ENCODE measurements around the gene GRIK2. TPM values are rescaled to one million over a fixed set of nuclear protein-coding genes. Genes with fewer than 3 reads are reported as not detected.

Gene GRIK2
- total and polyA plus RNA-seq, 11 donors = 0.33 to 7.0 (median 3.9) TPM

DNA sequence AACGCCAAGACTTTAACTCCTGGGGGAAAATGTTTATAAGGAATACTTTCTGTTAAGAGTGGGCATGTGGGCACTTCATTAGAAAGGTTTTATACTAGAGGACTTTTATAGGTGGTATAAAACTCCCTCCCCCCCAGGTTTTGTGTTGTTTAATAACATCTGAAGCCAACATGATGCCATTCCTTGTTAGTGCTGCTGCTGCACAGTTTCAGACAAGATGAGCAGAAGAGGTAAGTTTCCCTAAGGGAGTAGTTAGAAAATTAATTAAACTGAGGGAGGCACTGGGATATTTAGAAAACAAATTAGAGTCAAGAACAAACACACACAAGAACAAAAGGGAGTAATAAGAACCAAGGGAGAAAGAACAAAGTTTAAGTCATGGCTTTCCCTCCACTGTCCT, 362.4 kb downstream of the GRIK2 start:
- TF ChIP-seq POLR2A (IDR thresholded peaks at IDR 0.05) = no peak
- TF ChIP-seq, protein P1, sequence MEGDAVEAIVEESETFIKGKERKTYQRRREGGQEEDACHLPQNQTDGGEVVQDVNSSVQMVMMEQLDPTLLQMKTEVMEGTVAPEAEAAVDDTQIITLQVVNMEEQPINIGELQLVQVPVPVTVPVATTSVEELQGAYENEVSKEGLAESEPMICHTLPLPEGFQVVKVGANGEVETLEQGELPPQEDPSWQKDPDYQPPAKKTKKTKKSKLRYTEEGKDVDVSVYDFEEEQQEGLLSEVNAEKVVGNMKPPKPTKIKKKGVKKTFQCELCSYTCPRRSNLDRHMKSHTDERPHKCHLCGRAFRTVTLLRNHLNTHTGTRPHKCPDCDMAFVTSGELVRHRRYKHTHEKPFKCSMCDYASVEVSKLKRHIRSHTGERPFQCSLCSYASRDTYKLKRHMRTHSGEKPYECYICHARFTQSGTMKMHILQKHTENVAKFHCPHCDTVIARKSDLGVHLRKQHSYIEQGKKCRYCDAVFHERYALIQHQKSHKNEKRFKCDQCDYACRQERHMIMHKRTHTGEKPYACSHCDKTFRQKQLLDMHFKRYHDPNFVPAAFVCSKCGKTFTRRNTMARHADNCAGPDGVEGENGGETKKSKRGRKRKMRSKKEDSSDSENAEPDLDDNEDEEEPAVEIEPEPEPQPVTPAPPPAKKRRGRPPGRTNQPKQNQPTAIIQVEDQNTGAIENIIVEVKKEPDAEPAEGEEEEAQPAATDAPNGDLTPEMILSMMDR (IDR thresholded peaks at IDR 0.05) = no peak
- Histone ChIP-seq H3K27ac (no peak overlapping the region), H3K36me3 (no peaks in the 10 kb centered on the region), H3K4me1 (peaks cover 0 to 3% (median 0%) of the 10 kb centered on the region in 12 donors), H3K9me3 (no peaks in the 10 kb centered on the region), H3K4me3 (no peak overlapping the region), H3K27me3 (no peaks in the 10 kb centered on the region)
- ATAC-seq (no peak), DNase-seq (no peak)
- intact Hi-C loops (cut with DNase I) = no loop called here
- WGBS, 4 donors = 80 to 86% (median 84%) methylated on average over 1 of the region's 1 CpG

DNA sequence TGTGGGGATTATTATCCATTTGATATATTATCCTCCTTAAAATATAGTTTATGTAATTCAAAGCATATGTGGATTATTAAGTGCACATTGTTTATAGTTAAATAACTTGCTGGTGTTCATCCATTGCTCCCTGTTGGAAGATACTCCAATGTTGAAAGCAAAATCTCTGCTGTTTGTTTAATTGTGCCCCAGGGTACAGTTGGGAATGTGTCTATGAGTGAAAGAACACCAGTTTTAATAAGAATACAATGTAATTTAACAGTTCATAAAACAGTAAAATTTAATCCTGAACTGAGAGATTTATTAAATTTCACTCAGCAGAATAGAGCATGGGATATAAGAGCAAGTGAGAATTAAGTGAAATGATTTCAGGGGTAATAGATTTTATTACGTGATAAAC, 364.9 kb downstream of the GRIK2 start:
- H3K4me1 ChIP-seq = peaks cover 0 to 8% (median 0%) of the 10 kb centered on the region in 12 donors
- WGBS, 4 donors = 81 to 94% (median 86%) methylated on average over 1 of the region's 1 CpG
- H3K36me3 ChIP-seq = no peaks in the 10 kb centered on the region
- ATAC-seq (no peak), DNase-seq (no peak)
- H3K27ac ChIP-seq = no peak overlapping the region
- no peak for TF ChIP-seq POLR2A (IDR thresholded peaks at IDR 0.05)
- TF ChIP-seq, protein P1 (IDR thresholded peaks at IDR 0.05) = no peak
- H3K4me3 ChIP-seq = no peak overlapping the region
- H3K27me3 ChIP-seq = no peaks in the 10 kb centered on the region
- intact Hi-C loops (cut with DNase I) = no loop called here
- no peaks in the 10 kb centered on the region for H3K9me3 ChIP-seq

DNA sequence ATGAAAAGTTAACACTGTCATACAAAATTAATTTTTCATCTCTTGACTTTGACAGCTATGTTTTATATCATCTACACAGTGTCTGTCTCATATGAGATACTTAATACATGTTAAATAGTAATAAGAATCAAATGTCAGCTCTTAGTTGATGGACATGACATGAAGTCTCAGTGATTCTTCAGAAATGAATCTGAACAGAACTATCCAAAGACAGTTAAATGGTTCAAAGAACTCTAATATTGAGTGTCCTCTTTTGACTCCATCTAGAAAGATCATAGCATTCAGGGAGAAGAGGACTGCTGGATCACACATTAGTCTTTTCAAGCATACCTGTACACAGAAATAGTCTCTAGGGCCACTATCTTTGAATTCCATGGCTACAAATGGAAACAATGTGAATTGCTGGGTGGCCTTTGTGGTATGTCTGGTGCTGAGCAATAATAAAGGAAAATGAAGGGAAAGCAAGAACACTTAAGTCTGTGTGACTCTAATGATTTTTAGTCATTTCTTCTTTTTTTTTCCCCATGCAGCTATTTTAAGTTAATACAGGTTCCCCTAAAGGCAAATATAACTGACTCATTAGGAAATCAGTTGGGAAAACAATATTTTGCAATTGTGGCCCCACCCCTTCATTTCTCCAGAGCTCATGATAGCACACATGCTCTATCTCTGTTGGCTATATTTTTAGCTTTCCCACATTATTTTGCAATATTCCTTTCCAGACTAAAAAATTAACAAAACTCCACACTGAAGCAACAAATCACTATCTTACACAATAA, 367.5 kb downstream of the GRIK2 start:
- Histone ChIP-seq H3K9me3 (no peaks in the 10 kb centered on the region), H3K4me3 (no peak overlapping the region), H3K4me1 (peaks cover 0 to 8% (median 0%) of the 10 kb centered on the region in 12 donors), H3K27ac (no peak overlapping the region), H3K36me3 (no peaks in the 10 kb centered on the region), H3K27me3 (no peaks in the 10 kb centered on the region)
- ATAC-seq = peak in 1 of 4 donors; percentile 28
- TF ChIP-seq, protein P1 (IDR thresholded peaks at IDR 0.05) = no peak
- TF ChIP-seq POLR2A (IDR thresholded peaks at IDR 0.05) = no peak
- intact Hi-C loops (cut with DNase I) = no loop called here
- DNase-seq = no peak

DNA sequence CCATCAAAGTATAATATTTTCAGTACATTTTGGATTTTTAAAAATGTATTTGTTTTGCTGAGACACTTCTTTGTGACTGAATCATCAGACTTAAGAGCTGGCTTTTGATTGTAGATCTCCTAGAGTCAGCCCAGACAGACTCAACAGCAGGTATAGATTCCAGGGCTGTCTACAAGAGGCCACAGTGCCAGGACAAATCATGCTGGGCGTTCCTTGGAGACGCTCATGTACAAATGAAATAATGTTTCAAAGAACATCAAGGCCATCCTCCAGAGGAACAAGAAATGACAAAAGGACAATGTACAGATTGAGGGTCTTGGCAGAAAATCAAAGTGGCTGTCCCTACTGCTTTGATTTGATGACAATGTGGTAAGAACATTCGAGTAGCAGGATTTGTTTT, 369.3 kb downstream of the GRIK2 start:
- TF ChIP-seq, protein P1 (IDR thresholded peaks at IDR 0.05) = no peak
- no peak for TF ChIP-seq POLR2A (IDR thresholded peaks at IDR 0.05)
- WGBS, 4 donors = 38 to 54% (median 50%) methylated on average over 3 of the region's 3 CpGs
- H3K27ac ChIP-seq = no peak overlapping the region
- intact Hi-C loops (cut with DNase I) = no loop called here
- no peaks in the 10 kb centered on the region for H3K27me3 ChIP-seq
- no peaks in the 10 kb centered on the region for H3K36me3 ChIP-seq
- no peaks in the 10 kb centered on the region for H3K9me3 ChIP-seq
- ATAC-seq (no peak), DNase-seq (no peak)
- H3K4me1 ChIP-seq = peaks cover 0 to 8% (median 0%) of the 10 kb centered on the region in 12 donors
- no peak overlapping the region for H3K4me3 ChIP-seq

Data from heart left ventricle (tissue), 16 donors.